ENCODE results near the gene BUB1. TPM values are rescaled to one million over a fixed set of nuclear protein-coding genes. Genes with fewer than 3 reads are reported as not detected.
"Not testable (repeated sequence)": the region's sequence is repeated elsewhere in the genome, so short reads cannot be mapped to it uniquely, and the experiment has no call there.

The BUB1 gene
- total and polyA plus RNA-seq, 2 of the 8 experiments (the other 6 are each of a cell fraction or from before 2014, with no cell fraction given) = 48.4 to 113 TPM

GRCh38 chr2:110637093-110637492 is 40.8 kb downstream of the BUB1 start (continued):
- no peak for TF ChIP-seq CREB1 (IDR thresholded peaks at IDR 0.05)
- no peak for TF ChIP-seq CTBP2 (IDR thresholded peaks at IDR 0.05; ENCODE audit: borderline replicate concordance, insufficient read depth, insufficient read length, low read length)
- TF ChIP-seq KDM4A (IDR thresholded peaks at IDR 0.05; ENCODE audit: low read depth, low read length, severe bottlenecking) = no peak
- TF ChIP-seq ZNF274 (IDR thresholded peaks at IDR 0.05; ENCODE audit: borderline replicate concordance, extremely low read depth, low read length) = no peak
- no peak for TF ChIP-seq E2F6 (IDR thresholded peaks at IDR 0.05)
- no peak for TF ChIP-seq RXRA (IDR thresholded peaks at IDR 0.05; ENCODE audit: insufficient read depth, low read depth, low read length)
- TF ChIP-seq PHF8 (conservative IDR thresholded peaks at IDR 0.05; ENCODE audit: low read depth, low read length) = no peak

DNA sequence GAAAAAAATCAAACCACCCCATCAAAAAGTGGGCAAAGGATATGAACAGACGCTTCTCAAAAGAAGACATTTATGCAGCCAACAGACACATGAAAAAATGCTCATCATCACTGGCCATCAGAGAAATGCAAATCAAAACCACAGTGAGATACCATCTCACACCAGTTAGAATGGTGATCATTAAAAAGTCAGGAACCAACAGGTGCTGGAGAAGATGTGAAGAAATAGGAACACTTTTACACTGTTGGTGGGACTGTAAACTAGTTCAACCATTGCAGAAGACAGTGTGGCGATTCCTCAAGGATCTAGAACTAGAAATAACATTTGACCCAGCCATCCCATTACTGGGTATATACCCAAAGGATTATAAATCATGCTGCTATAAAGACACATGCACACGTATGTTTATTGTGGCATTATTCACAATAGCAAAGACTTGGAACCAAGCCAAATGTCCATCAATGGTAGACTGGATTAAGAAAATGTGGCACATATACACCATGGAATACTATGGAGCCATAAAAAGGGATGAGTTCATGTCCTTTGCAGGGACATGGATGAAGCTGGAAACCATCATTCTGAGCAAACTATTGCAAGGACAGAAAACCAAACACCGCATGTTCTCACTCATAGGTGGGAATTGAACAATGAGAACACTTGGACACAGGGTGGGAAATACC is 41.8 kb downstream of the BUB1 start:
- H3K9me3 ChIP-seq (ENCODE audit: insufficient read depth in 2 of 2, low read depth in 1 of 2, low read length in 1 of 2); H4K91ac ChIP-seq (replicated peaks; ENCODE audit: insufficient read length, low read length); H2BK120ac ChIP-seq (replicated peaks; ENCODE audit: low read depth, low read length); H3K79me1 ChIP-seq (ENCODE audit: low read depth, low read length); H2AK5ac ChIP-seq (ENCODE audit: low read depth, low read length); H4K5ac ChIP-seq (ENCODE audit: insufficient read length, low read depth, low read length); H3K4ac ChIP-seq (replicated peaks; ENCODE audit: insufficient read length, low read depth, low read length); H3K4me3 ChIP-seq (ENCODE audit: extremely low read depth in 1 of 4, insufficient read depth in 2 of 4, low read depth in 3 of 4, low read length in 4 of 4); H3K18ac ChIP-seq (ENCODE audit: extremely low read depth, low read length); H3K27me3 ChIP-seq (replicated peaks in 1 of 4; ENCODE audit: control insufficient read depth in 3 of 4, extremely low read depth in 1 of 4, insufficient read depth in 3 of 4, low read length in 3 of 4); H4K20me1 ChIP-seq (replicated peaks in 1 of 2; ENCODE audit: control insufficient read depth in 1 of 2, insufficient read depth in 2 of 2, low read length in 2 of 2); H3K14ac ChIP-seq (ENCODE audit: insufficient read length); H3K79me2 ChIP-seq (ENCODE audit: control insufficient read depth in 1 of 2, insufficient read depth in 2 of 2, low read length in 2 of 2); DNase-seq (ENCODE audit: low read depth in 1 of 2, low spot score in 2 of 2); H3K23ac ChIP-seq (ENCODE audit: insufficient read length); H4K8ac ChIP-seq (ENCODE audit: extremely low read depth, insufficient read depth, low read length); H2BK20ac ChIP-seq (ENCODE audit: low read length); H3K27ac ChIP-seq (ENCODE audit: low read depth, low read length); CTCF ChIA-PET (ENCODE audit: partially characterized antibody); FAIRE-seq; H2BK12ac ChIP-seq (ENCODE audit: low read depth, low read length); H2AFZ ChIP-seq (ENCODE audit: low read length); H3K23me2 ChIP-seq (ENCODE audit: low read depth, low read length); H3K9ac ChIP-seq (replicated peaks in 1 of 4; ENCODE audit: extremely low read depth in 1 of 4, low read depth in 3 of 4, low read length in 3 of 4); H3K4me1 ChIP-seq (replicated peaks in 1 of 4; ENCODE audit: control insufficient read depth in 3 of 4, insufficient read depth in 4 of 4, low read length in 3 of 4); POLR2A ChIA-PET (ENCODE audit: partially characterized antibody); H3K56ac ChIP-seq (replicated peaks; ENCODE audit: insufficient read length, low read depth, low read length); H3K4me2 ChIP-seq (ENCODE audit: insufficient read depth in 1 of 2, low read depth in 2 of 2, low read length in 2 of 2); H2BK15ac ChIP-seq (ENCODE audit: low read length); H2BK5ac ChIP-seq (ENCODE audit: low read depth, low read length): not testable (repeated sequence)
- WGBS, 2 experiments (ENCODE audit: extremely low coverage in 1 of 2, insufficient coverage in 1 of 2, insufficient read length in 1 of 2, insufficient replicate concordance in 2 of 2, low coverage in 1 of 2, low lambda C conversion rate in 2 of 2, missing lambda C conversion rate in 1 of 2) = 86% methylated on average over 3 of the region's 4 CpGs; no CpG with 5 or more reads in 1 of the 2 experiments
- H3K36me3 ChIP-seq (ENCODE audit: control insufficient read depth in 2 of 4, insufficient read depth in 4 of 4, low read length in 3 of 4) = peaks cover 12 to 51% (median 41%) of the 10 kb centered on the region in 4 experiments
